GM12892 (cell line): Measurements from ENCODE around the gene SPOCK2.

Source experiments
- DNase-seq: peaks from one replicate; pipeline ENCODE4 v3.0.0; 2011; ENCODE audit not compliant: insufficient read length
- FAIRE-seq: peaks from 2 replicates; lab custom pipeline; 2011; peaks lifted over from hg19 to GRCh38; lab: Jason Lieb, UNC
- POLR2A ChIP-seq: IDR thresholded peaks from 2 replicates; pipeline ENCODE4 v1.6.1; 2011; ENCODE audit warnings: low read depth, low read length, control low read depth
- POLR2AphosphoS5 ChIP-seq: IDR thresholded peaks from 2 replicates; pipeline ENCODE4 v1.6.1; 2011; ENCODE audit warnings: low read depth, low read length, control low read depth
- TAF1 ChIP-seq: IDR thresholded peaks from 2 replicates; pipeline ENCODE4 v1.6.1; 2011; ENCODE audit warnings: low read depth, mild to moderate bottlenecking, control low read depth, low read length, borderline replicate concordance

The SPOCK2 gene

GRCh38 chr10:72053690-72054089 is 34.7 kb downstream of the SPOCK2 start:
- DNase-seq (no peak), FAIRE-seq (no peak)
- no peak for TF ChIP-seq POLR2AphosphoS5
- no peak for TF ChIP-seq POLR2A

- FAIRE-seq, result no peak
These were observed 37.5 kb downstream of the SPOCK2 start for GRCh38 chr10:72050873-72051272.

DNA sequence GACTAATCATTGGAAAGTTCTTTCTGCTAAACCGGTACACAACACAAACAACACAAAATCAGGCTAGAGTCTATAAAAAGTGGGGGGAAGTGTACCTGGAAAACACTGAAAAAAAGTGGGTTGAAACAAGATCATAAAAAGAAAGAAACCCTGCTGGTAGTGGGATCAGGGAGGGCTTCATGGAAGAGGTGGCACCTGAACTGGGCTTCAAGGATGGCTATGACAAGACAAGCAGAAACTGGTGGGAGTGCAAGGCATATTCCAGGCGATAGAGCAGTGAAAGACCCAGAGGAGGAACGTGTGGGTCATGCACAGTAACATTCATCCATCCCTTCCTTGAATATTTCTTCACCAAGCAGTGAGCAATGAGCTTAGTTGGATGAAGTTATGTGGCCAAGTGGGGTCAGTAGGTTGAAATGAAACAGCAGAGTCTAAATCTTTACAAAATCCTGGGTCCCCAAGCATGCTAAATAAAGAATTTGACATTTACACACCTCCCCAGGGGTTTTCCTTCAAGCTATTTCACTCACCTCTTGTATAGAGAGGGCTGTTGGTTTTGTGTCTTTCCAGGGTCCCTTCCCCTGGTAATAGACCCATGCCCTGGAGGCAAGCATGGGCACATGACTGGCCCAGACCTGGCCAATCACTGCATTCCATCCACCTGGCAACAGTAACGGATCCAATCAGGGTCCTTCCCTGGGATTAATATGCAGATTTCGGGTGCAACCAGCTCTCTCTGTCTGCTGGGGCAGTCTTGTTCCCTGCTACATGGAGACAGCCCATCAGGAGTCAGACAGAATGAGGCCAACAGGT is 38.2 kb downstream of the SPOCK2 start:
- DNase-seq, result no peak
- no peak for FAIRE-seq
- TF ChIP-seq POLR2AphosphoS5 (no peak), TAF1 (no peak), POLR2A (no peak)

More at GRCh38 chr10:72050873-72051272, 37.5 kb downstream of the SPOCK2 start:
- DNase-seq, result no peak
- TF ChIP-seq POLR2AphosphoS5, result no peak
- no peak for TF ChIP-seq POLR2A
- no peak for TF ChIP-seq TAF1

- DNase-seq (no peak), FAIRE-seq (no peak)
- TF ChIP-seq TAF1, result no peak
- TF ChIP-seq POLR2A, result no peak
- no peak for TF ChIP-seq POLR2AphosphoS5
These were observed 38.9 kb downstream of the SPOCK2 start for GRCh38 chr10:72049472-72049871.

GRCh38 chr10:72048450-72049124 is 39.8 kb downstream of the SPOCK2 start:
- TF ChIP-seq TAF1, result no peak
- no peak for TF ChIP-seq POLR2AphosphoS5
- no peak for TF ChIP-seq POLR2A
- DNase-seq (peak; percentile 70), FAIRE-seq (peak; percentile 96)

DNA sequence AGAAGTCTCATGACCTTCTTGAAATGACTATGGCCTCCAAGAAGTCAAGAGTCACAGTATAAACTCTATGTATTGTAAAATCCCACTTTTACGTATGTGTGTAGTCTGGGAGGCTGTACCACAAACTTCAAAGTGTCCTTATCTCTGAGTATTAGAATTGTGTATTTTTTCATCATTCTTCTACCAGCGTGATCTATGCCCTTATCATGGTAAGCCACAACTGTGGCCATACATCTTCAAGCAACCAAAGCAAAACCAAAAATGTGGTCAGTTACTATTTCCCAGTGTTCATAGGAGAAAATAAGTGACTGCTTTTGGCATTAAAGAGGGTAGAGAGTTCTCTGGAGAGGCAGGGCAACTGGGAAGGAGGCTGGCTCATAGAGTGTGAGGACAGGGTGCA is 42.8 kb downstream of the SPOCK2 start:
- no peak for FAIRE-seq
- no peak for DNase-seq
- no peak for TF ChIP-seq POLR2AphosphoS5

- DNase-seq, result no peak
- FAIRE-seq, result no peak
- TF ChIP-seq POLR2A, result no peak
- TF ChIP-seq POLR2AphosphoS5, result no peak
- TF ChIP-seq TAF1, result no peak
These were observed 43.8 kb downstream of the SPOCK2 start for GRCh38 chr10:72044417-72045041.

- TF ChIP-seq POLR2AphosphoS5 (no peak), TAF1 (no peak), POLR2A (no peak)
- FAIRE-seq, result no peak
- no peak for DNase-seq
These were observed 45.1 kb downstream of the SPOCK2 start for GRCh38 chr10:72043016-72043834.

- DNase-seq (no peak), FAIRE-seq (no peak)
- TF ChIP-seq POLR2A (no peak), TAF1 (no peak), POLR2AphosphoS5 (no peak)
These were observed 46.9 kb downstream of the SPOCK2 start for GRCh38 chr10:72041491-72041890.

- no peak for DNase-seq
- TF ChIP-seq POLR2A (no peak), POLR2AphosphoS5 (no peak), TAF1 (no peak)
- no peak for FAIRE-seq
These were observed 49.0 kb downstream of the SPOCK2 start for GRCh38 chr10:72039377-72039776.

GRCh38 chr10:72038458-72039001 is 49.8 kb downstream of the SPOCK2 start:
- no peak for TF ChIP-seq POLR2A
- FAIRE-seq (no peak), DNase-seq (no peak)
